Measurements from ENCODE around the gene PKHD1. TPM values are rescaled to one million over a fixed set of nuclear protein-coding genes. Genes with fewer than 3 reads are reported as not detected.

Gene PKHD1
- total and polyA plus RNA-seq, 2 of the 8 experiments (the other 6 are each of a cell fraction or from before 2014, with no cell fraction given) = 0.06 to 0.09 TPM

DNA sequence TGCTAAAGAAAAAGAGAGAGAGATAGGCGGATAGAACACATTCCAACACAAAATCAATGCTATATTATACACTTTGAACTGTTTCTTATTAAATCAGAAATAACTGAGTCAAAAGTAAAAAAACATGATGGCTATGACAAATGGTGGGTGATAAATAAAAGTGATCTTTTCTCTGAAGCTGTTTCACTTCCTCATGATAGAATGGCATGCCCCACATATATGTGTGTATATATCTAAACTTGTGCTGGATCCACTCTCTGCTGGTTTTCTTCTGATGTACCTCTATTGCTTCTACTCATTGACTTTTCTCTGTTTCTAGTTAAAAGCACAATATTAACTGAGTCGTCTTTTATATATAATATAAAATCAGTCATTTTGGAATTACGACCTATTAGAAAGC lies 429.9 kb downstream of the PKHD1 start:
- no peak overlapping the region for H3K56ac ChIP-seq (replicated peaks; ENCODE audit: insufficient read length, low read depth, low read length)
- no peak overlapping the region for H3K4me3 ChIP-seq (ENCODE audit: extremely low read depth in 1 of 4, insufficient read depth in 2 of 4, low read depth in 3 of 4, low read length in 4 of 4)
- no peaks in the 10 kb centered on the region for H3K23me2 ChIP-seq (ENCODE audit: low read depth, low read length)
- no peak overlapping the region for H2BK12ac ChIP-seq (ENCODE audit: low read depth, low read length)
- 92% methylated on average over 3 of the region's 3 CpGs; no CpG with 5 or more reads in 1 of the 2 experiments for WGBS, 2 experiments (ENCODE audit: extremely low coverage in 1 of 2, insufficient coverage in 1 of 2, insufficient read length in 1 of 2, insufficient replicate concordance in 2 of 2, low coverage in 1 of 2, low lambda C conversion rate in 2 of 2, missing lambda C conversion rate in 1 of 2)
- H4K20me1 ChIP-seq (replicated peaks in 1 of 2; ENCODE audit: control insufficient read depth in 1 of 2, insufficient read depth in 2 of 2, low read length in 2 of 2) = no peaks in the 10 kb centered on the region
- no peak overlapping the region for H3K14ac ChIP-seq (ENCODE audit: insufficient read length)
- H3K36me3 ChIP-seq (ENCODE audit: control insufficient read depth in 2 of 4, insufficient read depth in 4 of 4, low read length in 3 of 4) = no peaks in the 10 kb centered on the region
- no peak overlapping the region for H2AFZ ChIP-seq (ENCODE audit: low read length)
- H3K9me3 ChIP-seq (ENCODE audit: insufficient read depth in 2 of 2, low read depth in 1 of 2, low read length in 1 of 2) = no peaks in the 10 kb centered on the region
- H2BK120ac ChIP-seq (replicated peaks; ENCODE audit: low read depth, low read length) = no peak overlapping the region
- no peak overlapping the region for H2BK15ac ChIP-seq (ENCODE audit: low read length)
- H3K18ac ChIP-seq (ENCODE audit: extremely low read depth, low read length) = no peak overlapping the region
- H3K27ac ChIP-seq (ENCODE audit: low read depth, low read length) = no peak overlapping the region
- H2AK5ac ChIP-seq (ENCODE audit: low read depth, low read length) = no peak overlapping the region
- H3K27me3 ChIP-seq (replicated peaks in 1 of 4; ENCODE audit: control insufficient read depth in 3 of 4, extremely low read depth in 1 of 4, insufficient read depth in 3 of 4, low read length in 3 of 4) = peaks cover 0 to 1% (median 0%) of the 10 kb centered on the region in 4 experiments; a peak in 1 of 7 replicates
- no peak overlapping the region for H3K4ac ChIP-seq (replicated peaks; ENCODE audit: insufficient read length, low read depth, low read length)
- no peak overlapping the region for H2BK20ac ChIP-seq (ENCODE audit: low read length)
- CTCF ChIA-PET (ENCODE audit: partially characterized antibody) = interaction anchor here (1.0 kb wide), 1 partner anchor 27 kb away, joined by 5 read pairs; no protein-coding TSS in a partner anchor
- DNase-seq (ENCODE audit: low read depth in 1 of 2, low spot score in 2 of 2) (no peak), FAIRE-seq (no peak)
- TF ChIP-seq CBX8 (IDR thresholded peaks at IDR 0.05; ENCODE audit: borderline replicate concordance, low read depth, low read length) (no peak), SIX5 (IDR thresholded peaks at IDR 0.05; ENCODE audit: low read depth, low read length) (no peak), JUND (IDR thresholded peaks at IDR 0.05; ENCODE audit: low read length) (no peak), BCL11A (IDR thresholded peaks at IDR 0.05; ENCODE audit: low read depth in 2 of 2, low read length in 2 of 2) (no peak), TBP (IDR thresholded peaks at IDR 0.05; ENCODE audit: low read depth, low read length) (no peak), JUN (IDR thresholded peaks at IDR 0.05; ENCODE audit: low read depth, low read length) (no peak), SIRT6 (IDR thresholded peaks at IDR 0.05; ENCODE audit: low read length) (no peak), SIN3A (conservative IDR thresholded peaks at IDR 0.05 in 1 of 2, IDR thresholded peaks at IDR 0.05 in 1 of 2; ENCODE audit: low read depth in 1 of 2, low read length in 2 of 2) (no peak), KDM1A (IDR thresholded peaks at IDR 0.05; ENCODE audit: borderline replicate concordance, low read length) (no peak), HDAC2 (IDR thresholded peaks at IDR 0.05; ENCODE audit: borderline replicate concordance in 1 of 2, low read depth in 2 of 2, low read length in 2 of 2) (no peak), NANOG (IDR thresholded peaks at IDR 0.05; ENCODE audit: insufficient read depth, low read depth, low read length, poor library complexity, severe bottlenecking) (no peak), ZNF274 (IDR thresholded peaks at IDR 0.05; ENCODE audit: borderline replicate concordance, extremely low read depth, low read length) (no peak), BRCA1 (IDR thresholded peaks at IDR 0.05; ENCODE audit: low read depth, low read length) (no peak)
- no peak overlapping the region for H4K91ac ChIP-seq (replicated peaks; ENCODE audit: insufficient read length, low read length)
- H3K79me1 ChIP-seq (ENCODE audit: low read depth, low read length) = no peaks in the 10 kb centered on the region
- no peak overlapping the region for H3K9ac ChIP-seq (replicated peaks in 1 of 4; ENCODE audit: extremely low read depth in 1 of 4, low read depth in 3 of 4, low read length in 3 of 4)
- no peak overlapping the region for H4K8ac ChIP-seq (ENCODE audit: extremely low read depth, insufficient read depth, low read length)
- no peak overlapping the region for H3K23ac ChIP-seq (ENCODE audit: insufficient read length)
- H2BK5ac ChIP-seq (ENCODE audit: low read depth, low read length) = no peak overlapping the region
- no peak overlapping the region for H4K5ac ChIP-seq (ENCODE audit: insufficient read length, low read depth, low read length)
- H3K4me1 ChIP-seq (replicated peaks in 1 of 4; ENCODE audit: control insufficient read depth in 3 of 4, insufficient read depth in 4 of 4, low read length in 3 of 4) = no peaks in the 10 kb centered on the region
- H3K4me2 ChIP-seq (ENCODE audit: insufficient read depth in 1 of 2, low read depth in 2 of 2, low read length in 2 of 2) = no peak overlapping the region
- H3K79me2 ChIP-seq (ENCODE audit: control insufficient read depth in 1 of 2, insufficient read depth in 2 of 2, low read length in 2 of 2) = no peaks in the 10 kb centered on the region
- POLR2A ChIA-PET (ENCODE audit: partially characterized antibody) = no interaction called here

All from H1 (cell line).